KMS-11 (cell line): Measurements from ENCODE around the gene PPEF1.

Source experiments
- H2AFZ ChIP-seq: fragments of 200-600 bp; sonication (generic); 2 replicates; pipeline ENCODE4 v1.6.1; 2016; ENCODE audit warnings: antibody characterized with exemption, mixed run types, low read depth
- H3K27ac ChIP-seq: fragments of 200-600 bp; sonication (generic); 2 replicates; pipeline ENCODE4 v1.6.1; 2016; ENCODE audit warnings: mild to moderate bottlenecking, mixed run types
- H3K27me3 ChIP-seq: fragments of 200-600 bp; sonication (generic); 2 replicates; pipeline ENCODE4 v1.6.1; 2017; ENCODE audit warnings: mild to moderate bottlenecking, low read depth, mixed run types, moderate library complexity; ENCODE audit not compliant: insufficient read depth
- H3K36me3 ChIP-seq: fragments of 200-600 bp; sonication (generic); 2 replicates; pipeline ENCODE4 v1.6.1; 2017; ENCODE audit warnings: mild to moderate bottlenecking, mixed run types; ENCODE audit not compliant: insufficient read depth
- H3K4me1 ChIP-seq: fragments of 200-600 bp; sonication (generic); 2 replicates; pipeline ENCODE4 v1.6.1; 2016; ENCODE audit warnings: mild to moderate bottlenecking, low read depth, mixed run types; ENCODE audit not compliant: poor library complexity, severe bottlenecking
- H3K4me2 ChIP-seq: fragments of 200-600 bp; sonication (generic); 2 replicates; pipeline ENCODE4 v1.7.0; 2016; ENCODE audit warnings: mild to moderate bottlenecking, mixed run types
- H3K4me3 ChIP-seq: fragments of 200-600 bp; sonication (generic); IDR thresholded peaks from 2 replicates; pipeline ENCODE4 v1.6.1; 2017; ENCODE audit warnings: low read depth, low read length, mixed read lengths; ENCODE audit not compliant: insufficient read depth
- H3K79me2 ChIP-seq: fragments of 200-600 bp; sonication (generic); 2 replicates; pipeline ENCODE4 v1.6.1; 2016; ENCODE audit warnings: low read depth, mixed run types; ENCODE audit not compliant: insufficient read depth
- H3K9ac ChIP-seq: fragments of 200-600 bp; sonication (generic); 2 replicates; pipeline ENCODE4 v1.6.1; 2016; ENCODE audit warnings: mild to moderate bottlenecking, mixed run types
- H4K20me1 ChIP-seq: fragments of 200-600 bp; sonication (generic); 2 replicates; pipeline ENCODE4 v1.6.1; 2016; ENCODE audit warnings: mild to moderate bottlenecking, mixed run types; ENCODE audit not compliant: insufficient read depth
- TF ChIP-seq, protein P1 (sequence below): fragments of 200-600 bp; sonication (generic); conservative IDR thresholded peaks from 2 replicates; pipeline ENCODE4 v1.6.1; 2017; ENCODE audit warnings: low read depth, mild to moderate bottlenecking, antibody characterized with exemption, low read length, moderate library complexity, mixed read lengths

PPEF1 gene

DNA sequence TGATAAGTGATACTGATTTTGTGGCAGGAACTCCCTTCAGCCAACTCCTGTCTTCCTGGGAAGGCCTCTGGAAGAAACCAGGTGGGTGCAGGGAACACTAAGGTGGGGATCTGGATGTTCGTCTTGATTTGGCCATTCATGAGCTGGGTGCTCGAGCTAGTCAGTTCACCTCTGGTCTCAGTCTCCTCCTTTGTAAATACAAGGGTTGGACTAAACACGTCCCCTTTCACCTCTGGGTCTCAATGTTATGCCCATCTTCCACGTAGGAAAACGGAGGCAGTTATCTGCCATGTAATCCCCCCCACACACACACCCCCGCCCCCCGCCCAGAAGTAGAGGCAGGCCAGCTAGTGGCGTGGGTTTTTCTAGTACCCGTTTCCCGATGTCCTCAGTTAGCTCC, 31.4 kb upstream of the PPEF1 start:
- Histone ChIP-seq H2AFZ (peak overlapping the region; percentile 86; the same call in 1 of the 2 replicates), H3K36me3 (no peaks in the 10 kb centered on the region)

DNA sequence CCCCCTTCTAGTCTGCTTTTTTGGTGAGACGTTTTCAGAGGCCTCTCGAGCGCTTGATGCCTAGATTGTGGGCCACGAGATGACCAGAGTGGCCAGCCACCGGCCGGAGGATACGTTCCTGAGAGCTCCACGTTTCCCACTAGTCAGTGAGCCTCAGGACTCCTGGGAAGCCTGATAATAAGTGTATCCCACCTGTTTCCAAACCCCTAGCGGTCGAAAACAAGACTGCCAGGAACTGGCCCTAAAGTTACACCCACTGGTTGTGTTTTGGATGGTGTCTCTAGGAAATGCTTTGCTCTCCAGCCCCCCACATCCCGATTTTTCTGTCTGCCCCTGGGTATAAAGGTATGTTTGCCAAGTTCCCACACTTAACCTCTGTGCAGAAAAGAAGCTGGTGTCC, 31.0 kb upstream of the PPEF1 start:
- H4K20me1 ChIP-seq = no peaks in the 10 kb centered on the region

More for the DNA sequence above, 31.4 kb upstream of the PPEF1 start:
- no peaks in the 10 kb centered on the region for H3K27me3 ChIP-seq
- no peak overlapping the region for H3K4me3 ChIP-seq
- no peak overlapping the region for H3K9ac ChIP-seq
- H3K4me1 ChIP-seq = no peaks in the 10 kb centered on the region
- no peak overlapping the region for H3K27ac ChIP-seq
- H4K20me1 ChIP-seq = no peaks in the 10 kb centered on the region
- H3K4me2 ChIP-seq = no peak overlapping the region
- TF ChIP-seq, protein P1, sequence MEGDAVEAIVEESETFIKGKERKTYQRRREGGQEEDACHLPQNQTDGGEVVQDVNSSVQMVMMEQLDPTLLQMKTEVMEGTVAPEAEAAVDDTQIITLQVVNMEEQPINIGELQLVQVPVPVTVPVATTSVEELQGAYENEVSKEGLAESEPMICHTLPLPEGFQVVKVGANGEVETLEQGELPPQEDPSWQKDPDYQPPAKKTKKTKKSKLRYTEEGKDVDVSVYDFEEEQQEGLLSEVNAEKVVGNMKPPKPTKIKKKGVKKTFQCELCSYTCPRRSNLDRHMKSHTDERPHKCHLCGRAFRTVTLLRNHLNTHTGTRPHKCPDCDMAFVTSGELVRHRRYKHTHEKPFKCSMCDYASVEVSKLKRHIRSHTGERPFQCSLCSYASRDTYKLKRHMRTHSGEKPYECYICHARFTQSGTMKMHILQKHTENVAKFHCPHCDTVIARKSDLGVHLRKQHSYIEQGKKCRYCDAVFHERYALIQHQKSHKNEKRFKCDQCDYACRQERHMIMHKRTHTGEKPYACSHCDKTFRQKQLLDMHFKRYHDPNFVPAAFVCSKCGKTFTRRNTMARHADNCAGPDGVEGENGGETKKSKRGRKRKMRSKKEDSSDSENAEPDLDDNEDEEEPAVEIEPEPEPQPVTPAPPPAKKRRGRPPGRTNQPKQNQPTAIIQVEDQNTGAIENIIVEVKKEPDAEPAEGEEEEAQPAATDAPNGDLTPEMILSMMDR = no peak
- no peaks in the 10 kb centered on the region for H3K79me2 ChIP-seq

DNA sequence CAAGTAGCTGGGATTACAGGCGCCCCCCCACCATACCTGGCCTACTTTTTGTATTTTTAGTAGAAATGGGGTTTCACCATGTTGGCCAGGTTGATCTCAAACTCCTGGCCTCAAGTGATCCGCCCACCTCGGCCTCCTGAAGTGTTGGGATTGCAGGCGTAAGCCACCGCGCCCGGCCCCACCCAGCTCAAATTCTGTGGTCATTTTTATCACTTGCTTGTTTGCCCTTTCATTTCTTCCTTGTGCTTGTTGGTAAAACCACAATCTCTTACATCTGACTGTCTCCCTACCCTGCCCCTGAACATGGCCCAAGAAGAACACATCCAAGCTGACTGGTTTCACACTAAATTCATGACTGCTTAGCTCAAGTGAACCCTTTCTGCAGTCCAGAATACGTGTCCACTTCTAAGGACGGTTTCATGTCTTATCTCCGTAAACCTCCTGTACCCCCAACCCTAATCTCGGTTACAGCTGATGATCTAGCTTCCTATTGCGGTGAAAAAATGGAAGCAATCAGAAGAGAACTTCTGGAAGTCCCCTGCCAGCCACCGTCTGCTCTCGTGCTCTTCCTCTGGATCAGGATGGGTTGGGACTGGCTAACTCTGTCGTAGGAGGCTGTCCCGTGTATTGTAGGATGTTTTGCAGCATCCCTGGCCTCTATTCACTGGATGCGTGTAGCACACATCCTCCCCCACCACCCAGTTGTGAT, 30.1 kb upstream of the PPEF1 start:
- no peak overlapping the region for H2AFZ ChIP-seq
- H3K27ac ChIP-seq = no peak overlapping the region
- H3K4me2 ChIP-seq = no peak overlapping the region
- H3K4me3 ChIP-seq = no peak overlapping the region
- no peaks in the 10 kb centered on the region for H3K4me1 ChIP-seq
- H4K20me1 ChIP-seq = no peaks in the 10 kb centered on the region
- H3K9ac ChIP-seq = no peak overlapping the region
- H3K27me3 ChIP-seq = no peaks in the 10 kb centered on the region
- TF ChIP-seq, protein P1 = no peak
- no peaks in the 10 kb centered on the region for H3K79me2 ChIP-seq
- no peaks in the 10 kb centered on the region for H3K36me3 ChIP-seq

More for the DNA sequence above, 31.0 kb upstream of the PPEF1 start:
- TF ChIP-seq, protein P1 = no peak
- Histone ChIP-seq H3K9ac (no peak overlapping the region), H3K4me3 (no peak overlapping the region), H3K36me3 (no peaks in the 10 kb centered on the region), H3K27ac (no peak overlapping the region), H3K4me2 (no peak overlapping the region), H3K4me1 (no peaks in the 10 kb centered on the region), H3K27me3 (no peaks in the 10 kb centered on the region), H3K79me2 (no peaks in the 10 kb centered on the region), H2AFZ (no peak overlapping the region)

DNA sequence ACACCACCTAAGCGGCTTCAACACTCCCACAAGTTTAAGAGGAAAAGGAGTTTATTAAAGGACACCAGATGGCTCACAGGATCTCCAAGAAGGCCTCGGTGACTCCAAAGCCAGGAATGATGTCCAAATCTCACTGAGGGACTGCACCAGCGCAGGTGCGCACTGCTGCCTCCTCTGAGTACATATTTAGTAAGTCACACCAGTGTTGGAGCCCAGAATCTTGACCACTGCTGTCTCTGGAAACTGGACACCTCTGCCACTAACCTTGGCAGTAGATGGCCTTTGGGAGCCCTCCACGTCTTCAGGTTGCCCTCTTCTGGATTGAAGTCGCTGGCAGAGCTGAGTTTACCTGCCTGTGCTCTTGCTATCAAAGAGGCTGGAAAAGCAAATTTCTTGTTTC, 25.4 kb upstream of the PPEF1 start:
- no peaks in the 10 kb centered on the region for H3K27me3 ChIP-seq
- H3K4me3 ChIP-seq = no peak overlapping the region
- no peak overlapping the region for H3K4me2 ChIP-seq
- H3K9ac ChIP-seq = no peak overlapping the region
- no peaks in the 10 kb centered on the region for H4K20me1 ChIP-seq
- no peaks in the 10 kb centered on the region for H3K36me3 ChIP-seq
- H3K27ac ChIP-seq = no peak overlapping the region
- H3K4me1 ChIP-seq = no peaks in the 10 kb centered on the region
- H2AFZ ChIP-seq = no peak overlapping the region
- no peaks in the 10 kb centered on the region for H3K79me2 ChIP-seq
- TF ChIP-seq, protein P1 = no peak
